GM21381 (cell line): ENCODE measurements around the gene BCAN.
"Not testable (repeated sequence)": the region's sequence is repeated elsewhere in the genome, so short reads cannot be mapped to it uniquely, and the experiment has no call there.

ENCODE experiments used
- ATAC-seq: cut with Tn5 transposase; IDR thresholded peaks from one replicate; pipeline ENCODE4 v1.9.1; 2021; ENCODE audit warnings: mild to moderate bottlenecking, moderate library complexity; ENCODE audit not compliant: unreplicated experiment

BCAN gene

GRCh38 chr1:156616463-156616862 is 25.5 kb upstream of the BCAN start:
- no peak for ATAC-seq

DNA sequence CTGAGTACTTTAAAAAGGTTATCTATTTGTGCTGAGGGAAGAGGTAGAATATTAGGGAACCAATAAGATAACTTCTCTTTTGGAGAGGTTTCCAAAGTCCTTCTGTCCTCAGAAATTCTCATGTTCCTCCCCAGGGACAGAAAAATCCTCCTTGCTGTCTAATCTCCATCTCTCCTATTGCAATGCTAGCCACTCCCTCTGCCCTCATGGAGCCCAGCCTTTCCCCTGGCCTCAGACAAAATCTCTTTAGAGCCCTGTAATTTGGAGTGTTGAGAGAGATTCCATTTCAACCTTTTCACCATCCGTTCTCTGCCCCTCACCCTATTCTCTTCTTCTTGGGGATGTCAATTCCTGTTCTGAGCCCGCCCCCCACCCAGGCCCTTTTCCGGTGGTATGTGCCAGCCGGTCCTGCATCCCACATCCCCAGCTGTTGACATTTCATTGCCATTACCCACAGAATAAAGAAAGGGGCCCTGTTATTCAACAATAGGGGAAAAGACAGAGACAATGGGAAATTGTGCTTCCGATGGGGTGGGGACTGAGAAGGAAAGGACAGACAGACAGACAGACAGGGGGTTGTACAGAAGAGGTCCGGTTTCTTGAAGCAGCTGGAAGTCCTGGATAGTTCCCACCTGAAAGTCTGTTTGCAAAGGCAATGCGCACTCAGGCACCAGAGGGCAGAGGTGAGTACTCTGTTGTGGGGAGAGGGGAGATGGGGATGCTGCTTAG is 22.9 kb upstream of the BCAN start, which contains the start of gene HAPLN2:
Gene HAPLN2, plus strand, starts transcription at position 563 of the 729 bp plus-strand sequence. CDS start 4,076 bp downstream, outside the sequence.
- no peak for ATAC-seq

DNA sequence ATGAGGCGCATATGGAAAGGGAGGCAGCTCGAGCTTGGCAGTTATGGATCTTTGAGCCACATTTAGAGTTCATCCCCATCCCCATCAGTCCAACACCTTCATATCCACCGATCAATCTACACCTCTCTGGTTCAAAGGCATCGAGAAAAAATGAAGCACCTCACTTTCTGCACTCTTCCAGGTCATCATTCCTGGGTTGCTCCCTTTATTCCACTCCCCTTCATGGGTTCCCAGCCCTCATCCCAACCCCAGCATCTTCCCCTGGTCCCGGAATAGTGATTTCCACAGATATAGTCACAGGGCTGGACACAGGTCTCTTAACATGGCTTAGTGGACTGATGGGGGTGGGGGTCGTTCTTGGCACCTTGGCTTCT is 22.3 kb upstream of the BCAN start:
- no peak for ATAC-seq

DNA sequence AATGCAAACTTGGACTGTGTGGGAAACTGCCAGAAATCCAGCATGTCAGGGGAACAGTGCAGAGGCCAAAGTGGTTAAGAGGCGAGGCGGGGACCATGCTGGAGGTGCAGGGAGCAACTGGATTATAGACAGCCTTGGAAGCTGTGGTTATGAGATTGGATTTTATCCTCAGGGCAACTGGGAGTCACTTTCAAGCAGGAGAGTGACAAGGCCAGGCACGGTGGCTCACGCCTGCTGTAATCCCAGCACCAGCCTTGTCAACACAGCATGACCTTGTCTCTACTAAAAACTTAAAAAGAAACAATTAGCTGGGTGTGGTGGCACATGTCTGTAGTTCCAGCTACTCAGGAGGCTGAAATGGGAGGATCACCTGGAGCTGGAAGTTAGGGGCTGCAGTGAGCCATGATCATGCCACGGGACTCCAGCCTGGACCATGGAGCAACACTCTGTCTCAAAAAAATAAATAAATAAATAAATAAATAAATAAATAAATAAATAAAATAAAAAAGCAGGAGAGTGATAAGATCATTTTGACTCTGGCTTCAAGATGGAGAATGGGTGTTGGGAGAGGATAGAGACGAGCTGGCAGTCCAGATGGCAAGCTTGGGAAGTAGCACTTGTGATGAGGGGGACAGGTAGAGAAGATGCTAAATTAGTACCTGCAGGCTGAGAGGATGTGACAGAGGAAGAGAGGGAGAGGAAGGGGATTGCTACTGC is 19.2 kb upstream of the BCAN start:
- no peak for ATAC-seq

DNA sequence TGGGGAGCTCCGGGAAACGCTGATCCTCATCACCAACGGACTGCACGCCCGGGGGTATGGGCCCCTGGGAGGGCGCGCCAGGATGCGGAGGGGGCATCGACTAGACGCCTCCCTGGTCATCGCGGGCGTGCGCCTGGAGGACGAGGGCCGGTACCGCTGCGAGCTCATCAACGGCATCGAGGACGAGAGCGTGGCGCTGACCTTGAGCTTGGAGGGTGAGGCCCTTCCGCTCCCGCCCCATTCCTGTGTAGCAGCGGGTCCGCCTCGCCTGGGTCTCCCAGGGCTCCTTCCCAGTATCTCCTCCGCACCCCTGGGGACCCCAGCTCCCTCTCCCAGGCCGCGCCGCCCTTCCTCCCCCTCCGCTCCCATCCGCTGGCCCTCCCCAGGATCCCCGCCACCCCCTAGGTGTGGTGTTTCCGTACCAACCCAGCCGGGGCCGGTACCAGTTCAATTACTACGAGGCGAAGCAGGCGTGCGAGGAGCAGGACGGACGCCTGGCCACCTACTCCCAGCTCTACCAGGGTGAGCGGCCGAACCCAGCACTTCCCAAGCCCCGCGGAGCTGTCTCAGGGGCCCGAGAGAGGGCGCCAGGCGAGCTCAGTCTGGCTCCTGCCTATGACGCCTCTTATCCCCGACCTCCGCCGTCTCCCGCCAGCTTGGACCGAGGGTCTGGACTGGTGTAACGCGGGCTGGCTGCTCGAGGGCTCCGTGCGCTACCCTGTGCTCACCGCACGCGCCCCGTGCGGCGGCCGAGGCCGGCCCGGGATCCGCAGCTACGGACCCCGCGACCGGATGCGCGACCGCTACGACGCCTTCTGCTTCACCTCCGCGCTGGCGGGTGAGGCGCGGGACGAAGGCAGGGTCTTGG is 17.7 kb upstream of the BCAN start:
- ATAC-seq, result no peak

- no peak for ATAC-seq
These were observed 17.0 kb upstream of the BCAN start for GRCh38 chr1:156624814-156625435.

- no peak for ATAC-seq
These were observed 16.4 kb upstream of the BCAN start for GRCh38 chr1:156625436-156626078.

- no peak for ATAC-seq
These were observed 15.9 kb upstream of the BCAN start for GRCh38 chr1:156626079-156626438.

GRCh38 chr1:156627313-156627880 is 14.5 kb upstream of the BCAN start:
- ATAC-seq, result no peak

DNA sequence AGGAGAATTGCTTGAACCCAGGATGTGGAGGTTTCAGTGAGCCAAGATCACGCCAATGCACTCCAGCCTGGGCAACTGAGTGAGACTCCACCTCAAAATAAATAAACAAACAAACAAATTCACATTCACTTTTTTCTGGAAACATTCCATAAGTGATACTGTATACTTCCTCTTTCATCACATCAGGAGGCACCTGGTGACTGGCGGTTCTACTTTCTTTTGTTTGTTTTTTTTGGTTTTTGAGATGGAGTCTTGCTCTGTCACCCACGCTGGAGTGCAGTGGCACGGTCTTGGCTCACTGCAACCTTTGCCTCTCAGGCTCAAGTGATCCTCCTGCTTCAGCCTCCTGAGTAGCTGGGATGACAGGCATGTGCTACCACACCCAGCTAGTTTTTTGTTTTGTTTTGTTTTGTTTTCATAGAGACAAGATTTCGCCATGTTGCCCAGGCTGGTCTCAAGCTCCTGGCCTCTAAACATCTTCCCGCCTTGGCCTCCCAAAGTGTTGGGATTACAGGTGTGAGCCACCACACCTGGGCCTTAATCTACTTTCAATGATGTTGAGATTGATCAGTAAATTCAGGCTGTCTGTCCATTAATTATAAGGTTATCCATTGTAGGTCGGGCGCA is 12.0 kb upstream of the BCAN start:
- no peak for ATAC-seq

DNA sequence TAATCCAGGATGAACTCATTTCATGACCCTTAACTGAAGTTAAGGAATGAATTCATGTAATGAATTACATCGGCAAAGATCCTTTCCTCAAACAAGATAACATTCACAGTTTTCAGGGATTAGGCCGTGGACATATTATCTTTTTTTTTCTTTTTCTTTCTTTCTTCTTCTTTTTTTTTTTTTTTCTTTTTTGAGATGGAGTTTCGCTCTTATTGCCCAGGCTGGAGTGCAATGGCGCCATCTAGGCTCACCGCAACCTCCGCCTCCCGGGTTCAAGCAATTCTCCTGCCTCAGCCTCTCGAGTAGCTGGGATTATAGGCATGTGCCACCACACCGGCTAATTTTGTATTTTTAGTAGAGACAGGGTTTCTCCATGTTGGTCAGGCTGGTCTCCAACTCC is 10.8 kb upstream of the BCAN start:
- ATAC-seq, result not testable (repeated sequence)

GRCh38 chr1:156632355-156632754 is 9.6 kb upstream of the BCAN start:
- no peak for ATAC-seq

GRCh38 chr1:156638189-156638985 is 3.5 kb upstream of the BCAN start:
- no peak for ATAC-seq

DNA sequence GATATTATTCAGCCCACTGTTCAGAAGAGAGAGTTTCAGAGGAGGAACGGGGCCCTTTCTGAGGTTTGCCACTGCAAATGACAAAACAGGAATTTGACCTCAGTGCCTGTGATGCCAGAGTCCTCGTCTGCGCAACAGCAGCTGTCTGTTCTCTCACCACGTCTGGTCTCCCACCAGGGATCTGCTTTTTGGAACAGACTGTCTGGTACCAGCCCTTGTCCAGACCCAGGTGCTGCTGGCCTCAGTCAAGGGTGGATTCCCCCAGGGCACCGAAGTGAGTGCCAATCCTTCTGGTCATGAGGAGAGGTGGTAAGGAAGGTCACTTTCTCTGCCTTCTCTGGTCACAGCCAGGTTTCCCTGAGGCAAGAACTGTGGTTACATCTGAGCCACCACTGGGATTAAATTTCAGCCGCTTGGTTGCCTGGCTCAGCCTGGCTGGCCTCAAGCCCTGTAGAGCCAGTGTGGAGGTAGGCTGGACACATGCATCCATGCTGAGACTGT is 2.3 kb upstream of the BCAN start:
- no peak for ATAC-seq

- ATAC-seq, result no peak
These were observed 843 bp upstream of the BCAN start for GRCh38 chr1:156640842-156641706.

GRCh38 chr1:156642265-156643048 is 540 bp downstream of the BCAN start:
- no peak for ATAC-seq
